Stimulated activated CD4-positive, alpha-beta T cell treated with anti-CD3 and anti-CD28 coated beads, Interleukin-4, amount 100 ng/mL, for 48 hours (primary cell): ENCODE results near the gene EPS8L3.
"Not testable (repeated sequence)": the region's sequence is repeated elsewhere in the genome, so short reads cannot be mapped to it uniquely, and the experiment has no call there.

Experiments
- DNase-seq, 2 donors: peaks; one replicate each; pipeline ENCODE4 v3.0.0-alpha.2; 2020; ENCODE audit warnings: low read depth in 2 of 2

Gene EPS8L3

GRCh38 chr1:109764561-109765482 lies 1.1 kb upstream of the EPS8L3 start:
- DNase-seq = no peak

GRCh38 chr1:109762821-109763645 lies 690 bp downstream of the EPS8L3 start:
- no peak for DNase-seq

- no peak for DNase-seq
Observed at GRCh38 chr1:109762039-109762585, 1.6 kb downstream of the EPS8L3 start.

- DNase-seq = no peak
Observed at GRCh38 chr1:109761227-109762038, 2.3 kb downstream of the EPS8L3 start.

- no peak for DNase-seq
Observed at GRCh38 chr1:109760581-109761226, 3.0 kb downstream of the EPS8L3 start.

- no peak for DNase-seq
Observed at GRCh38 chr1:109759513-109760334, 4.0 kb downstream of the EPS8L3 start.

GRCh38 chr1:109757936-109758786 lies 5.6 kb downstream of the EPS8L3 start:
- DNase-seq = no peak

GRCh38 chr1:109756848-109757521 lies 6.7 kb downstream of the EPS8L3 start:
- DNase-seq = no peak

GRCh38 chr1:109756325-109756724 lies 7.4 kb downstream of the EPS8L3 start:
- not testable (repeated sequence) for DNase-seq

GRCh38 chr1:109754738-109755137 lies 9.0 kb downstream of the EPS8L3 start:
- DNase-seq = no peak

GRCh38 chr1:109751531-109752260 lies 12.0 kb downstream of the EPS8L3 start:
- DNase-seq = no peak

GRCh38 chr1:109750920-109751319 lies 12.8 kb downstream of the EPS8L3 start:
- DNase-seq = no peak

- no peak for DNase-seq
Observed at GRCh38 chr1:109750241-109750882, 13.4 kb downstream of the EPS8L3 start.

- DNase-seq = no peak
Observed at GRCh38 chr1:109749221-109749620, 14.5 kb downstream of the EPS8L3 start.

GRCh38 chr1:109748311-109748710 lies 15.4 kb downstream of the EPS8L3 start:
- DNase-seq = not testable (repeated sequence)

GRCh38 chr1:109740615-109741373 lies 22.9 kb downstream of the EPS8L3 start, which contains the start of gene GSTM3:
GSTM3 (minus strand) TSS chr1:109741038; CDS start chr1:109740287, 751 bp downstream.
- no peak for DNase-seq
